ENCODE data around the gene PALM2AKAP2.

DNA sequence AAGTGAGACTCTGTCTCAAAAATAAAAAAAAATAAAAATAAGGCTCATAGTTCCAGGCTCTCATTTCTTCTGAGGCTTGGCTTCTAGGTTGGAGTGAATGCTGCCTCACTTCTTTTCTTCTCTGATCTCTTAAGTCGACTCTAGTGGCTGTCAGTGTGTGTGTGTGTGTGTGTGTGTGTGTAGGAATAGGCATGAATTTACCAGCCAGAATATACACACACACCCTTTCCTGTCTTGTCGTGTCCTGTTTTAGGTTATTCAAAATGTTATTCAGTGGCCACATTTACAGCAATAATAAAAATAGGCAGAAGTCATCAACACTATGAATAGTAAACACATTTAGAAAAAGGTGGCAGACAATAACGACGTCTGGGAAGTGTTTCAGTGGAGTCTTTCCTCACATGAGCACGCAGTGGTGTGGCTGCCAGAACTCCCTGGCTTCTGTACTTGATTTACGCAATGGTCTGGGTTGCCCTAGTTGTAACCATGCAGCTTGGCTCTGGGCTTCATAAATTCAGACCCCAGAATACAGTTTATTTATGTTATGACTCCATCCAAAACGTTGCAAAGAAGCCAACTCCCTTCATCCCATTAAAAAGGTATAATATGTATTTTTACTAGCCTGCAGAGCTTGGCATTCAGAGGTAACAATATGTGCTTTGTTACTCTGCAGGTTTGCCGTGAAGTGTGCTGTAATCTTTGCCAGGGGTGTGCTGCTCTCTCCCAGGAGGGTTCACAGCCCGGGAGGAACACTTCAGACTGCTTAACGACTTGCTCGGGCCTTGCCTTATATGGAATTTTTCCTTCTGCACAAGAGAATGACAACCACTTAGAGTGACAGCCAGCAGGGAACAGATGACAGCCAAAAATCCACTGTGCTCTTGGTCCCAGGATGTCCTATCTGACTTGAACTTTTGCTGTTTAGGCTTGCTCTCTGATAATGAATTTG lies 34.4 kb upstream of the PALM2AKAP2 start:
- TF ChIP-seq, protein P1, sequence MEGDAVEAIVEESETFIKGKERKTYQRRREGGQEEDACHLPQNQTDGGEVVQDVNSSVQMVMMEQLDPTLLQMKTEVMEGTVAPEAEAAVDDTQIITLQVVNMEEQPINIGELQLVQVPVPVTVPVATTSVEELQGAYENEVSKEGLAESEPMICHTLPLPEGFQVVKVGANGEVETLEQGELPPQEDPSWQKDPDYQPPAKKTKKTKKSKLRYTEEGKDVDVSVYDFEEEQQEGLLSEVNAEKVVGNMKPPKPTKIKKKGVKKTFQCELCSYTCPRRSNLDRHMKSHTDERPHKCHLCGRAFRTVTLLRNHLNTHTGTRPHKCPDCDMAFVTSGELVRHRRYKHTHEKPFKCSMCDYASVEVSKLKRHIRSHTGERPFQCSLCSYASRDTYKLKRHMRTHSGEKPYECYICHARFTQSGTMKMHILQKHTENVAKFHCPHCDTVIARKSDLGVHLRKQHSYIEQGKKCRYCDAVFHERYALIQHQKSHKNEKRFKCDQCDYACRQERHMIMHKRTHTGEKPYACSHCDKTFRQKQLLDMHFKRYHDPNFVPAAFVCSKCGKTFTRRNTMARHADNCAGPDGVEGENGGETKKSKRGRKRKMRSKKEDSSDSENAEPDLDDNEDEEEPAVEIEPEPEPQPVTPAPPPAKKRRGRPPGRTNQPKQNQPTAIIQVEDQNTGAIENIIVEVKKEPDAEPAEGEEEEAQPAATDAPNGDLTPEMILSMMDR (conservative IDR thresholded peaks at IDR 0.05), result no peak
- no peak for TF ChIP-seq EZH2 (IDR thresholded peaks at IDR 0.05; ENCODE audit: low read depth)
